H1 (cell line): Measurements from ENCODE around the gene GPSM3. TPM values are rescaled to one million over a fixed set of nuclear protein-coding genes. Genes with fewer than 3 reads are reported as not detected.
A peak's percentile ranks its signal among the peaks of the same experiment; 100 is the strongest.

Experiments
- CTCF ChIA-PET: fragments of 300-600 bp; sonication (Branson Sonifier 250); formaldehyde crosslinking; loops from one replicate; lab custom pipeline; 2021; ENCODE audit not compliant: partially characterized antibody; lab: Charles Lee
- POLR2A ChIA-PET: fragments of 300-600 bp; sonication (Branson Sonifier 250); formaldehyde crosslinking; loops from one replicate; lab custom pipeline; 2021; ENCODE audit warnings: inconsistent platforms; ENCODE audit not compliant: partially characterized antibody; lab: Charles Lee
- DNase-seq, 2 experiments: peaks; one replicate each; pipeline versions ENCODE4 v3.0.0 to v3.0.0-alpha.2; 2010 to 2022; ENCODE audit warnings: low spot score in 2 of 2, low read depth in 1 of 2, mixed read lengths in 1 of 2
- FAIRE-seq: peaks from 2 replicates; lab custom pipeline; 2011; peaks lifted over from hg19 to GRCh38; lab: Jason Lieb, UNC
- H2AFZ ChIP-seq: 2 replicates; pipeline ENCODE4 v1.8.1; 2012; ENCODE audit warnings: low read length, inconsistent platforms
- H2AK5ac ChIP-seq: 2 replicates; pipeline ENCODE4 v1.6.1; 2013; ENCODE audit warnings: low read depth, low read length
- H2BK120ac ChIP-seq: replicated peaks from 2 replicates; pipeline ENCODE3; 2013; ENCODE audit warnings: low read depth, low read length, inconsistent platforms
- H2BK12ac ChIP-seq: 2 replicates; pipeline ENCODE4 v1.6.1; 2013; ENCODE audit warnings: low read depth, low read length
- H2BK15ac ChIP-seq: 2 replicates; pipeline ENCODE4 v1.6.1; 2013; ENCODE audit warnings: low read length
- H2BK20ac ChIP-seq: 2 replicates; pipeline ENCODE4 v1.6.1; 2013; ENCODE audit warnings: low read length
- H2BK5ac ChIP-seq: 2 replicates; pipeline ENCODE4 v1.6.1; 2013; ENCODE audit warnings: low read depth, low read length
- H3K14ac ChIP-seq: 2 replicates; pipeline ENCODE4 v1.6.1; 2013; ENCODE audit warnings: inconsistent platforms; ENCODE audit not compliant: insufficient read length
- H3K18ac ChIP-seq: 2 replicates; pipeline ENCODE4 v1.6.1; 2013; ENCODE audit warnings: low read length; ENCODE audit errors: extremely low read depth
- H3K23ac ChIP-seq: 2 replicates; pipeline ENCODE4 v1.6.1; 2013; ENCODE audit warnings: inconsistent platforms; ENCODE audit not compliant: insufficient read length
- H3K23me2 ChIP-seq: 2 replicates; pipeline ENCODE4 v1.6.1; 2013; ENCODE audit warnings: low read depth, low read length
- H3K27ac ChIP-seq: 2 replicates; pipeline ENCODE4 v1.6.1; 2011; ENCODE audit warnings: low read depth, low read length, inconsistent platforms
- H3K27me3 ChIP-seq, 4 experiments: replicated peaks in 1 of 4; 1 replicate in 1 of 4; 2 replicates in 3 of 4; pipeline versions ENCODE4 v1.6.1 to v1.8.1; 2011 to 2013; ENCODE audit warnings: low read length in 3 of 4, mild to moderate bottlenecking in 3 of 4, inconsistent platforms in 2 of 4, mixed read lengths in 2 of 4, moderate library complexity in 1 of 4; ENCODE audit not compliant: control insufficient read depth in 3 of 4, insufficient read depth in 3 of 4; ENCODE audit errors: extremely low read depth in 1 of 4
- H3K36me3 ChIP-seq, 4 experiments: 2 replicates each; pipeline versions ENCODE4 v1.6.1 to v1.8.1; 2011 to 2013; ENCODE audit warnings: mild to moderate bottlenecking in 4 of 4, low read length in 3 of 4, moderate library complexity in 2 of 4, control low read depth in 1 of 4, inconsistent platforms in 1 of 4; ENCODE audit not compliant: insufficient read depth in 4 of 4, control insufficient read depth in 2 of 4
- H3K4ac ChIP-seq: replicated peaks from 2 replicates; pipeline ENCODE3; 2013; ENCODE audit warnings: low read length, low read depth, mixed read lengths, inconsistent platforms; ENCODE audit not compliant: insufficient read length
- H3K4me1 ChIP-seq, 4 experiments: replicated peaks in 1 of 4; 1 replicate in 1 of 4; 2 replicates in 3 of 4; pipeline versions ENCODE4 v1.6.1 to v1.8.1; 2011 to 2013; ENCODE audit warnings: low read length in 3 of 4, inconsistent platforms in 2 of 4, mixed read lengths in 1 of 4; ENCODE audit not compliant: insufficient read depth in 4 of 4, control insufficient read depth in 3 of 4
- H3K4me2 ChIP-seq, 2 experiments: 2 replicates each; pipeline versions ENCODE4 v1.6.1 to v1.8.1; 2011 to 2013; ENCODE audit warnings: low read depth in 2 of 2, low read length in 2 of 2, control low read depth in 1 of 2, inconsistent platforms in 1 of 2, mild to moderate bottlenecking in 1 of 2; ENCODE audit not compliant: insufficient read depth in 1 of 2
- H3K4me3 ChIP-seq, 4 experiments: fragments of 200-600, 300-600 bp in 1 of 4; sonication (generic), shearing (Covaris generic), sonication (Bioruptor Twin) in 1 of 4; 2 replicates each; pipeline versions ENCODE4 v1.5.1 to v1.8.1; 2011 to 2016; ENCODE audit warnings: low read length in 4 of 4, low read depth in 3 of 4, control low read depth in 2 of 4, inconsistent platforms in 2 of 4, mild to moderate bottlenecking in 2 of 4, mixed read lengths in 1 of 4, moderate library complexity in 1 of 4; ENCODE audit not compliant: insufficient read depth in 2 of 4; ENCODE audit errors: extremely low read depth in 1 of 4
- H3K56ac ChIP-seq: replicated peaks from 2 replicates; pipeline ENCODE3; 2013; ENCODE audit warnings: low read depth, mild to moderate bottlenecking, mixed read lengths, low read length, inconsistent platforms; ENCODE audit not compliant: insufficient read length
- H3K79me1 ChIP-seq: 2 replicates; pipeline ENCODE4 v1.6.1; 2013; ENCODE audit warnings: low read depth, low read length, control low read depth
- H3K79me2 ChIP-seq, 2 experiments: 2 replicates each; pipeline versions ENCODE4 v1.6.1 to v1.8.1; 2012 to 2013; ENCODE audit warnings: low read length in 2 of 2, mild to moderate bottlenecking in 2 of 2, inconsistent platforms in 1 of 2; ENCODE audit not compliant: insufficient read depth in 2 of 2, control insufficient read depth in 1 of 2
- H3K9ac ChIP-seq, 4 experiments: replicated peaks in 1 of 4; 1 replicate in 1 of 4; 2 replicates in 3 of 4; pipeline versions ENCODE4 v1.6.1 to v1.8.1; 2011 to 2013; ENCODE audit warnings: low read depth in 3 of 4, low read length in 3 of 4, control low read depth in 2 of 4, mild to moderate bottlenecking in 2 of 4, moderate library complexity in 2 of 4, inconsistent platforms in 1 of 4; ENCODE audit errors: extremely low read depth in 1 of 4
- H3K9me3 ChIP-seq, 2 experiments: 2 replicates each; pipeline versions ENCODE4 v1.6.1 to v1.8.1; 2012 to 2013; ENCODE audit warnings: mild to moderate bottlenecking in 2 of 2, moderate library complexity in 2 of 2, control low read depth in 1 of 2, inconsistent platforms in 1 of 2, low read depth in 1 of 2, low read length in 1 of 2, mixed read lengths in 1 of 2; ENCODE audit not compliant: insufficient read depth in 2 of 2
- H4K20me1 ChIP-seq, 2 experiments: replicated peaks in 1 of 2; 2 replicates each; pipeline versions ENCODE3 to v1.8.1; 2011 to 2013; ENCODE audit warnings: inconsistent platforms in 2 of 2, low read length in 2 of 2, mild to moderate bottlenecking in 1 of 2; ENCODE audit not compliant: insufficient read depth in 2 of 2, control insufficient read depth in 1 of 2
- H4K5ac ChIP-seq: 2 replicates; pipeline ENCODE4 v1.6.1; 2013; ENCODE audit warnings: low read length, low read depth, mixed read lengths, inconsistent platforms; ENCODE audit not compliant: insufficient read length
- H4K8ac ChIP-seq: 2 replicates; pipeline ENCODE4 v1.8.0; 2013; ENCODE audit warnings: mild to moderate bottlenecking, moderate library complexity, low read length, inconsistent platforms; ENCODE audit not compliant: insufficient read depth; ENCODE audit errors: extremely low read depth
- H4K91ac ChIP-seq: replicated peaks from 2 replicates; pipeline ENCODE3; 2013; ENCODE audit warnings: low read length, mixed read lengths, inconsistent platforms; ENCODE audit not compliant: insufficient read length
- EGR1 ChIP-seq: IDR thresholded peaks from 2 replicates; pipeline ENCODE4 v1.6.1; 2011; ENCODE audit warnings: low read depth, low read length, borderline replicate concordance
- SP1 ChIP-seq: IDR thresholded peaks from 2 replicates; pipeline ENCODE4 v1.6.1; 2011; ENCODE audit warnings: low read depth, low read length
- USF2 ChIP-seq: IDR thresholded peaks from 2 replicates; pipeline ENCODE4 v1.6.1; 2011; ENCODE audit warnings: low read length, improper control_type of control experiment
- whole genome bisulfite sequencing, 2 experiments: shearing (Covaris generic) in 1 of 2; methylation state at CpG; one replicate each; pipeline versions ENCODE4 v1.1.6 to v1.1.7; 2013 to 2015; ENCODE audit warnings: low lambda C conversion rate in 2 of 2, mixed read lengths in 2 of 2, inconsistent platforms in 1 of 2, low coverage in 1 of 2, missing lambda C conversion rate in 1 of 2; ENCODE audit not compliant: insufficient replicate concordance in 2 of 2, insufficient coverage in 1 of 2, insufficient read length in 1 of 2; ENCODE audit errors: extremely low coverage in 1 of 2, missing lambda C conversion rate in 1 of 2; 5-methylcytosine and 5-hydroxymethylcytosine counted together
- long read RNA-seq, 2 experiments: library from RNA in 1 of 2; library from capped mRNA in 1 of 2; stranded (forward); transcript quantifications; one replicate each; pipeline ENCODE4 v2.0.0, GENCODE V29; 2021; ENCODE audit warnings: inconsistent platforms in 1 of 2
- polyA minus RNA-seq, 3 experiments: library from RNA; depleted of rRNA, polyadenylated mRNA; stranded (reverse); fragments of >200 nt; gene quantifications; 1 replicate in 2 of 3; 2 replicates in 1 of 3; pipeline ENCODE4 v1.2.3, GENCODE V29; 2011
- polyA plus RNA-seq, 7 experiments: library from polyadenylated mRNA; depleted of rRNA in 3 of 7; stranded (reverse) in 5 of 7; unstranded in 2 of 7; fragments of >200 nt in 5 of 7; fragments of 200-250 nt in 2 of 7; gene quantifications; 1 replicate in 5 of 7; 2 replicates in 1 of 7; 4 replicates in 1 of 7; pipeline versions ENCODE4 v1.2.1 to v1.2.3, GENCODE V29; 2011 to 2013; ENCODE audit warnings: missing spikeins in 2 of 7, mixed read lengths in 2 of 7
- total RNA-seq: library from RNA; stranded (reverse); fragmentation: NEBNext Ultra II Directional; extraction: Animal tissue kit (Norgen Biotek cat#: 25700); gene quantifications from 2 replicates; pipeline ENCODE4 v1.2.1, GENCODE V29; 2021

GPSM3 gene
- total RNA-seq (6.0 and 6.6 TPM in 2 replicates), polyA plus RNA-seq (2011; rRNA removed) (9.8 and 10.6 TPM in 2 replicates), polyA minus RNA-seq (2011; rRNA and poly(A)+ RNA removed) (2.2 and 2.8 TPM in 2 replicates)
- polyA plus RNA-seq (2011; cell fraction: cytosol; rRNA removed): 6.9 TPM
- 10.3 TPM for polyA plus RNA-seq (2011; cell fraction: nucleus; rRNA removed)
- 6.3 to 10.7 TPM (median 8.7 TPM) in 4 replicates for polyA plus RNA-seq (2012, experiment 1 of 2)
- polyA plus RNA-seq (2012, experiment 2 of 2): 10.1 TPM
- 6.8 TPM for polyA plus RNA-seq (2013, experiment 1 of 2)
- polyA plus RNA-seq (2013, experiment 2 of 2): 5.9 TPM
- 3.4 TPM for polyA minus RNA-seq (2011; cell fraction: cytosol; rRNA and poly(A)+ RNA removed)
- 2.4 TPM for polyA minus RNA-seq (2011; cell fraction: nucleus; rRNA and poly(A)+ RNA removed)
- long read RNA-seq, experiment 1, partial matches to known transcripts: 2 of 4 reads
- long read RNA-seq, experiment 1, other reads (novel, unspliced or antisense): 0 of 4 reads
- long read RNA-seq, experiment 2, partial matches to known transcripts: 0 of 1 reads
- long read RNA-seq, experiment 2, other reads (novel, unspliced or antisense): 0 of 1 reads

- H3K4ac ChIP-seq: no peak within 1 kb of the TSS
- H3K4me1 ChIP-seq: peaks cover 8 to 45% (median 26%) of the 10 kb centered on the region in 4 experiments
- no peak within 1 kb of the TSS for H3K27ac ChIP-seq
- H4K91ac ChIP-seq: peak within 1 kb of the TSS; percentile 76
- peak within 1 kb of the TSS in 1 of 4 experiments; percentile 42; a peak in 2 of 8 replicates for H3K4me3 ChIP-seq
- peaks cover 11% of the 10 kb centered on the region for H3K23me2 ChIP-seq
- H2BK5ac ChIP-seq: peak within 1 kb of the TSS; percentile 92; the same call in 1 of the 2 replicates
- no peak for FAIRE-seq
- peak within 1 kb of the TSS; percentile 88 for H2BK120ac ChIP-seq
- H3K9me3 ChIP-seq: no peaks in the 10 kb centered on the region
- H3K23ac ChIP-seq: no peak within 1 kb of the TSS
- H2BK20ac ChIP-seq: peak within 1 kb of the TSS; percentile 72; the same call in 1 of the 2 replicates
- no peak within 1 kb of the TSS for H3K9ac ChIP-seq
- no peak within 1 kb of the TSS for H3K14ac ChIP-seq
- H3K27me3 ChIP-seq: no peaks in the 10 kb centered on the region
- WGBS, 2 experiments: 59% methylated on average over 3 of the region's 5 CpGs; no CpG with 5 or more reads in 1 of the 2 experiments
- TF ChIP-seq SP1 (peak; percentile 79), USF2 (no peak), EGR1 (peak; percentile 35; the same call in 1 of the 2 replicates)
- TF ChIP-seq, all 59 proteins: peak for 2
- Histone ChIP-seq H2BK12ac (peak within 1 kb of the TSS; percentile 94; the same call in 1 of the 2 replicates), H3K79me1 (no peaks in the 10 kb centered on the region; the same call in 1 of the 2 replicates), H4K8ac (peak within 1 kb of the TSS; percentile 54), H3K18ac (peak within 1 kb of the TSS; percentile 97), H3K79me2 (peaks cover 0 to 13% of the 10 kb centered on the region in 2 experiments; a peak in 2 of 4 replicates), H3K36me3 (peaks cover 0 to 6% (median 3%) of the 10 kb centered on the region in 4 experiments; a peak in 4 of 8 replicates), H3K56ac (no peak within 1 kb of the TSS), H2BK15ac (peak within 1 kb of the TSS; percentile 99), H4K5ac (peak within 1 kb of the TSS; percentile 54), H3K4me2 (peak within 1 kb of the TSS; percentile 57 to 90), H4K20me1 (no peaks in the 10 kb centered on the region), H2AK5ac (peak within 1 kb of the TSS; percentile 40), H2AFZ (no peak within 1 kb of the TSS)
- no peak for DNase-seq
- ChIA-PET CTCF (interaction anchor here (1.0 to 1.6 kb wide), 6 partner anchors 10 to 778 kb away, joined by 3 to 6 read pairs (median 4); no protein-coding TSS in a partner anchor), POLR2A (interaction anchor here (1.0 to 13.3 kb wide), 6 partner anchors 13 to 779 kb away, joined by 3 to 194 read pairs (median 8); partner anchors contain the start of genes AGPAT1, PRRT1, RNF5 and TNXB)
Observed at GRCh38 chr6:32192608-32193039, at the start of gene GPSM3. Gene GPSM3, minus strand, starts transcription at chr6:32192643. Its CDS starts 130 bp downstream, at chr6:32192513.
